NCI-H510A (cell line): ENCODE measurements around the gene OSBPL6.
"Not testable (repeated sequence)": the region's sequence is repeated elsewhere in the genome, so short reads cannot be mapped to it uniquely, and the experiment has no call there.

Experiments used
- DNase-seq: peaks from one replicate; lab custom pipeline; 2025; lab: John Stamatoyannopoulos, UW

The OSBPL6 gene

GRCh38 chr2:178198441-178198840 lies 4.1 kb downstream of the OSBPL6 start:
- not testable (repeated sequence) for DNase-seq

- DNase-seq = no peak
These were observed 5.0 kb downstream of the OSBPL6 start for GRCh38 chr2:178199334-178199733.

GRCh38 chr2:178200331-178200730 lies 6.0 kb downstream of the OSBPL6 start:
- no peak for DNase-seq

GRCh38 chr2:178202927-178203326 lies 8.6 kb downstream of the OSBPL6 start:
- DNase-seq = no peak

- DNase-seq = no peak
These were observed 10.7 kb downstream of the OSBPL6 start for GRCh38 chr2:178204977-178205376.

- DNase-seq = no peak
These were observed 11.7 kb downstream of the OSBPL6 start for GRCh38 chr2:178205853-178206521.

GRCh38 chr2:178208336-178208735 lies 14.0 kb downstream of the OSBPL6 start:
- DNase-seq = no peak

GRCh38 chr2:178208817-178209216 lies 14.5 kb downstream of the OSBPL6 start:
- no peak for DNase-seq

GRCh38 chr2:178211460-178211859 lies 17.1 kb downstream of the OSBPL6 start:
- no peak for DNase-seq

- no peak for DNase-seq
These were observed 17.6 kb downstream of the OSBPL6 start for GRCh38 chr2:178211943-178212342.

- DNase-seq = no peak
These were observed 19.7 kb downstream of the OSBPL6 start for GRCh38 chr2:178213991-178214390.

GRCh38 chr2:178219247-178219646 lies 24.9 kb downstream of the OSBPL6 start:
- DNase-seq = no peak

- DNase-seq = no peak
These were observed 26.5 kb downstream of the OSBPL6 start for GRCh38 chr2:178220814-178221213.

- DNase-seq = no peak
These were observed 27.2 kb downstream of the OSBPL6 start for GRCh38 chr2:178221556-178221955.

GRCh38 chr2:178223806-178224205 lies 29.5 kb downstream of the OSBPL6 start:
- DNase-seq = no peak

GRCh38 chr2:178225006-178225805 lies 30.9 kb downstream of the OSBPL6 start:
- no peak for DNase-seq

- DNase-seq = no peak
These were observed 32.9 kb downstream of the OSBPL6 start for GRCh38 chr2:178227187-178227586.

GRCh38 chr2:178229927-178230326 lies 35.6 kb downstream of the OSBPL6 start:
- DNase-seq = no peak

GRCh38 chr2:178230396-178230795 lies 36.1 kb downstream of the OSBPL6 start:
- no peak for DNase-seq

GRCh38 chr2:178233428-178233827 lies 39.1 kb downstream of the OSBPL6 start:
- DNase-seq = no peak

- DNase-seq = no peak
These were observed 40.3 kb downstream of the OSBPL6 start for GRCh38 chr2:178234648-178235047.

- DNase-seq = no peak
These were observed 43.3 kb downstream of the OSBPL6 start for GRCh38 chr2:178237488-178238153.

GRCh38 chr2:178238154-178238521 lies 43.8 kb downstream of the OSBPL6 start:
- DNase-seq = no peak
